Subcutaneous adipose tissue (tissue), 4 donors: ENCODE results near the gene GSTO2. TPM values are rescaled to one million over a fixed set of nuclear protein-coding genes. Genes with fewer than 3 reads are reported as not detected.

Source experiments
- total RNA-seq, 4 donors: library from RNA; depleted of rRNA; stranded (reverse); fragments of >200 nt; gene quantifications; one replicate each; pipeline ENCODE4 v1.1.0, GENCODE V29; 2016
- TF ChIP-seq, protein P1 (sequence below): fragments of 450-650 bp; IDR thresholded peaks from one replicate; pipeline ENCODE4 v1.5.1; 2016; ENCODE audit warnings: low read depth, mild to moderate bottlenecking, control low read depth, antibody characterized with exemption, moderate library complexity

Gene GSTO2
- total RNA-seq, 4 donors from 2014 or later = 0.82 to 1.1 TPM; not detected in 2

- TF ChIP-seq, protein P1, sequence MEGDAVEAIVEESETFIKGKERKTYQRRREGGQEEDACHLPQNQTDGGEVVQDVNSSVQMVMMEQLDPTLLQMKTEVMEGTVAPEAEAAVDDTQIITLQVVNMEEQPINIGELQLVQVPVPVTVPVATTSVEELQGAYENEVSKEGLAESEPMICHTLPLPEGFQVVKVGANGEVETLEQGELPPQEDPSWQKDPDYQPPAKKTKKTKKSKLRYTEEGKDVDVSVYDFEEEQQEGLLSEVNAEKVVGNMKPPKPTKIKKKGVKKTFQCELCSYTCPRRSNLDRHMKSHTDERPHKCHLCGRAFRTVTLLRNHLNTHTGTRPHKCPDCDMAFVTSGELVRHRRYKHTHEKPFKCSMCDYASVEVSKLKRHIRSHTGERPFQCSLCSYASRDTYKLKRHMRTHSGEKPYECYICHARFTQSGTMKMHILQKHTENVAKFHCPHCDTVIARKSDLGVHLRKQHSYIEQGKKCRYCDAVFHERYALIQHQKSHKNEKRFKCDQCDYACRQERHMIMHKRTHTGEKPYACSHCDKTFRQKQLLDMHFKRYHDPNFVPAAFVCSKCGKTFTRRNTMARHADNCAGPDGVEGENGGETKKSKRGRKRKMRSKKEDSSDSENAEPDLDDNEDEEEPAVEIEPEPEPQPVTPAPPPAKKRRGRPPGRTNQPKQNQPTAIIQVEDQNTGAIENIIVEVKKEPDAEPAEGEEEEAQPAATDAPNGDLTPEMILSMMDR = no peak
Observed at GRCh38 chr10:104276192-104276591, 7.2 kb downstream of the GSTO2 start.

GRCh38 chr10:104277785-104278184, 8.8 kb downstream of the GSTO2 start:
- TF ChIP-seq, protein P1 = no peak

GRCh38 chr10:104279550-104280259, 10.7 kb downstream of the GSTO2 start:
- TF ChIP-seq, protein P1 = no peak

DNA sequence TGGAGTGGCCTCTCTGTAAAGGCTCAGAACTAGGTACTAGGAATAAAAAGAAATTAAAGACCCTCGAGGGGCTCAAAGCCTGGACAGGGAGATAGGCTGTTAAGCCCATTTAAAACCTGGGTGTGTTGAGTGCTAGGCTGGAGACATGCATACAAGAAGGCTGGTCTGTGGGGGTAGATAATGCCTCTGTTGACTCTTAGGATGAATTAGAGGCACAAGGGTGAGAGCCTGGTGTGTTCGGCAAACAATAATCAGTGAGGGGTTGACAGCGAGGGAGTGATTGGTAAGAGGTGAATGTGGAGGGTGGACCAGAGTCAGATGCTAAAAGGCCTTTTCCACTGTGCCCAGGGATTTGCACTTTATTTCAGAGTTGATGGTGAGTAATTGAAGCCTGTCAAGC, 12.7 kb downstream of the GSTO2 start:
- TF ChIP-seq, protein P1 = no peak

- TF ChIP-seq, protein P1 = no peak
Observed at GRCh38 chr10:104284846-104285245, 15.9 kb downstream of the GSTO2 start.

DNA sequence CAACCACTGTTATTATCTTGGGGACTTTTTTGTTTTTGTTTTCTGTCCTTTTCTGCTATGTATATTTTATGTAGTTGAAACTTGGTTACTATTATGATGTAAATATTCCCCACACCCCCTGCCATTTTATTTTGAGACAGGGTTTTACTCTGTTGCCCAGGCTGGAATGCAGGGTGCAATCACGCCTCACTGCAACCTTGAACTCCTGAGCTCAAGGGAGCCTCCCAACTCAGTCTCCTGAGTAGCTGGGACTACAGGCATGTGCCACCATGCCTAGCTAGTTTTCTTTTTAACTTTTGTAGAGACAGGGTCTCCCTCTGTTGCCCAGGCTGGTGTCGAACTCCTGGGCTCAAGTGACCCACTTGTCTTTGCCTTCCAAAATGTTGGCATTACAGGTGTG, 18.0 kb downstream of the GSTO2 start:
- TF ChIP-seq, protein P1 = no peak

DNA sequence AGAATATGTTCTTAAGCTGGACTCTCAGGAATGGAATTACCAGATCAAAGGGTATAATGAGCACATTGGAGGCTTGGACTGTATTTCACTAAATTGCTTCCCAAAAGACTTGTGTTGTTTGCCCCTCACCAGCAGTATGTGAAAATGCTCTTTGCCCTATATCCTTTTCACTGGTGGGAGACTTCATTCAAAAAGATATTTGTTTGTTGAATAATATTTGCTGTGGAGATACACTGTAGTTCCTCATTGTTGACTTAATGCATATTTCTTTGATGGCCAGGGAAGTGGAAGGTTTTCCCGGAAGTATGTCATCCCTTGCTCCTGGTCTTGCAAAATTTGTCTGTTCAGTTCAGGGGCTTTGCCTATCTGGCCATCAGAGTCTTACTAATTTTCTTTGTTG, 19.4 kb downstream of the GSTO2 start:
- TF ChIP-seq, protein P1 = no peak
